Amniotic stem cell (primary cell): ENCODE measurements around the gene RPS6KL1.
"Not testable (repeated sequence)": the region's sequence is repeated elsewhere in the genome, so short reads cannot be mapped to it uniquely, and the experiment has no call there.

Experiments used
- DNase-seq: peaks from one replicate; lab custom pipeline; 2025; lab: John Stamatoyannopoulos, UW

RPS6KL1 gene

DNA sequence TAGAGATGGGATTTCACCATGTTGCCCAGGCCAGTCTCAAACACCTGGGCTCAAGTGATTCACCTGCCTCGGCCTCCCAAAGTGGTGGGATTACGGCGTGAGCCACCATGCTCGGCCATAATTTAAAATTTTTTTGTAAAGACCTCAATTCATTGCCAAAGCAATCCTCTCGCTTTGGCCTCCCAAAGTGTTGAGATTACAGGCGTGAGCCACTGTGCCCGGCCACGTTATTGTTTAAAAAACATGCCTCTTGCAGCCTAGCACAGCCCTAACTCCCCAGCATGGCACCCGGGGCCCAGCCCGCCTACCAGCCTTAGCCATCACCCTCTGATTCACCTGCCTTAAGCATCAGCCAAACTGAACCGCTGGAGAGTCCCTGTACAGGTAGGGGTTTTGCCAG, 13.1 kb upstream of the RPS6KL1 start:
- DNase-seq = no peak

DNA sequence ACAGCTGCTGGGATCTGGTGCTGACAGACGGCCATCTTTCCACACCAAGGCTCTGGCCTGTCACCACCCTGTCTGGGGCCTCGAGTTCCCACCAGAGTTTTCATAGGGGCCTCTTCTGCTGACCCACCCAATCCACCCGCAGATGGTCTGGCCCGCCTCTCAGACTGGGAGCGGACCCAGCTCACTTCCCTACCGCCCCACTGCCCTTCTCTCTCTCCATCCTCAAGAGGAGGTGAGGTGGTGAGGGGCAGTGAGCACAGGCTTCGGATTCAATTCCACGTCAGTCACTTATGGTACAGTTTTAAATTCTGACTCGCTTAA, 12.3 kb upstream of the RPS6KL1 start:
- DNase-seq = no peak

DNA sequence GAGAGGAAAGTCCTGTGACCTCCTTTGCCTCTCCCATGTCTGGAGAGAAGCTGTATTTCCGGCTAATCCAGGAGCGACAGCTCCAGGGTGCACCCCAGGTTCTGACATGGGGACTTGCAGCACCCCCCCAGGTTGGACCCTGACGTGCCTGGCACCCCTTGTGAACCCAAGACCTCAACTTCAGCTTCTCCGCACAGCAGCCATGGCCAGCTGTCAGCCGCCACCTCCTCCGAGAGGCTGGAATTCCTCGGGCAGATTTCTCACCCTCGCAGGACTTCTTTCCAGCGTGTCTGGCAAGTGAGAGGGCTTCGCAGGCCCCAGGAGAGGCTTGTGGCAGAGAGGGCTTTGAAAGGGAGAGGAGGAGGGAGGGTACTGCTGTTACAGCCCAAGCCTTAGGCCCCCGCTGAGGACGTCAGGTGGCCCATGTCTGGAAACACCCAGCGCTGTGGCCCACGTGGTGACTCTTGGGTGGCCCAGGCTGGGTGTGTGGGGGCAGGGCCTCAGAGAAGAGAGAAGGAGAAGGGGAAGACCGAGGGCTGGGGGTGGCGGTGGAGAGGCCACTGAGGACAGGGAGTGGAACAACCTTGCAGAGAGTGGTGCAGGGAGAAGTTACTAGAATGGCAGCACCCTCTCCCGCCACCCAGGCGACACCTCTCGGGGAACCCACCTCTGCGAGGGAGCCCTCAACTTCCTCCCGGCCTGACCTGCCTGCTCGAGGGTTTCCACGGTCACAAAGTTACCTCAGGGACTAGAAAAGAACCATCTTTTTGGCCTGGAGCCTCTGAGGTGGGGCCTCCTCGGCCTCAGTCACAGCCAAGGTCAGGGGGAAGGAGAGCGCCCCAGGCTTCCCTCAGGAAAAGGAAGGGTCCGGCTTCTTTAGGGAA, 11.7 kb upstream of the RPS6KL1 start:
- no peak for DNase-seq

DNA sequence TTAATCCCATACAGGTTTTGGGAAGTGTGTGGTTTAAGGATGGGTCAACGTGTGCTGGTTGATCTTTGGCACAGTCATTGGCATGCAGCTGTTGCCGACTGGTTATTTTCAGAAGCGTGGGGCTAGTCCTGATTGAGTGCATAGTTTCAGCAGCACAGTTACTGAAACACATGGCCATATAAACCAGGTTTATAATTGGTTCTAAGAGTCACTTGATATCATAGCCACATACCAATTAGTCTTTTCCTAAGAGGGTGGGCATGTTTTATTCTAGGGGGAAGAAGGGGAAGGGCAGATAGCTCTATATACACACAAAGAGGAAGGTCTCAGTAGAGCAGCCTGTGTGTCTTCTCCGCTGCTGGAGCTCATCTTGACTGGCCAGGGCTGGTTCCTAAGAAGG, 11.0 kb upstream of the RPS6KL1 start:
- DNase-seq = no peak

GRCh38 chr14:74932936-74933335, 9.9 kb upstream of the RPS6KL1 start:
- not testable (repeated sequence) for DNase-seq

DNA sequence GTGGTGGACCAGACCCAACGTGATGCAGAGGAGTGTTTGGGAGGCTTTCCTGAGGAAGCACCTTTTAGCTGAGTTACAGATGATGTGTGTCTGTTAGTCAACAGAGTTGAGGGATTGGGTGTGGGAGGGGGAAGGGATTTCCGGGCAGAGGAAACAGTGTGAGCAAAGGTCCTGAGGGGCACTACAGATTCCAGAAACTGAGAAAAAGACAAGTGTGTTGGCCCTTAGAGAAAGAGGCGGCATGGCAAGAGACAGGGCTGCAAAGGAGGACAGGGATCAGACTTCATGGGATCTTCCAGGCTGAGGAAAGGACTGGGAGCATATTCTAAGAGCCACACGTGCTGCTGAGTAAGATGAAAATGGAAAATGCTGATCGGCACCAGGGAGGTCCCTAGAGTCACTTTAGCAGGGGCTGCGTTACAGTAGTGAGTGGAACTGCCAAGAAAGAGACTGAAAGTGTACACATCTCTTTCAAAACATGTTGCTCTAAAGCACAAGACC, 9.4 kb upstream of the RPS6KL1 start:
- DNase-seq = no peak

GRCh38 chr14:74931744-74932143, 8.7 kb upstream of the RPS6KL1 start:
- not testable (repeated sequence) for DNase-seq

GRCh38 chr14:74929242-74929641, 6.2 kb upstream of the RPS6KL1 start:
- no peak for DNase-seq

- no peak for DNase-seq
These were observed 4.2 kb upstream of the RPS6KL1 start for GRCh38 chr14:74927225-74927624.

DNA sequence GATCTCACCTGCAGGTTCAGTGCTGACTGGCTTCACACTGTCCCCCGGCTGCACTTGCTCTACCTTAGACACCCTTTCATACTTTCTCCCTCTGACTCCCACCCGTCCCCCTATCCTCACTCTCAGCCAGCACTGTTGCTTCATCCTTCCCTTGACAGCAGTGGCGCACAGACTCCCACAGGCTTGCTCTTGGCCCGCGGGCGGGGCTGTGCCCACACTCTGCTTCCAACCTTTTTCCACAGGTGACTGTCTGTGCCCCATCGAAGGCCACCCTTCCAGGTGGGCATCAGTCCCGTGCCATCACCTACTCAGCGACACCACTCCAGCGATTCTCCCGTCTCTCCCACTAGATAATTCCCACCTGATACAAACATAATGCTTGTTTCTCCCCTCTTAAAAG, 1.0 kb upstream of the RPS6KL1 start:
- DNase-seq = no peak

- no peak for DNase-seq
These were observed 891 bp downstream of the RPS6KL1 start for GRCh38 chr14:74921987-74922751.

DNA sequence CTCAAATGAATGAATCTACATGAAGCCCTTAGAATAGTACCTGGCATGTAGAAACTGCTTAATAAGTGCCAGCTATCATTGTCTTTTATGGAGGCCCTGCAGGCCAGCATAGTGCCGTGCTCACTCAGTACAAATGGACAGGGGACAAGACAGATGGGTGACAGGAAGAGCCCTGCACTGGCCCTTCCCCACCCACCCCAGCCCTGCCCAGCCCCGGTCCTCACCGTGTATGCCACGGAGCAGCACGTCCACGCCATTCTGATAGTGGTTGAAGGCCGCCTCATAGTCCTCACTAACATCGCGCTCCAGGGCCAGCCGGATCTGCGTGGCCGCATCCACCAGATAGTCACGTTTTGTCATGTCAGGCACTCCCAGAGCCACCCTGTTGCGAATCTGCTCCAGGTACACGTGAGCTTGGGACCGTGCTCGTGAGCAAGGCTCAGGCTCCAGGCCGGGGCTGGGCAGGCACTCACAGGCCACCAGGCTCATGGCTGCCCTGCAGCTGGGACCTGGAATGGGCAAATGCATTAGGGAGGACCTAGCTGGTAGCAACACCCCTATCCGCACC, 1.9 kb downstream of the RPS6KL1 start:
- DNase-seq = no peak

- no peak for DNase-seq
These were observed 2.8 kb downstream of the RPS6KL1 start for GRCh38 chr14:74920281-74920680.

DNA sequence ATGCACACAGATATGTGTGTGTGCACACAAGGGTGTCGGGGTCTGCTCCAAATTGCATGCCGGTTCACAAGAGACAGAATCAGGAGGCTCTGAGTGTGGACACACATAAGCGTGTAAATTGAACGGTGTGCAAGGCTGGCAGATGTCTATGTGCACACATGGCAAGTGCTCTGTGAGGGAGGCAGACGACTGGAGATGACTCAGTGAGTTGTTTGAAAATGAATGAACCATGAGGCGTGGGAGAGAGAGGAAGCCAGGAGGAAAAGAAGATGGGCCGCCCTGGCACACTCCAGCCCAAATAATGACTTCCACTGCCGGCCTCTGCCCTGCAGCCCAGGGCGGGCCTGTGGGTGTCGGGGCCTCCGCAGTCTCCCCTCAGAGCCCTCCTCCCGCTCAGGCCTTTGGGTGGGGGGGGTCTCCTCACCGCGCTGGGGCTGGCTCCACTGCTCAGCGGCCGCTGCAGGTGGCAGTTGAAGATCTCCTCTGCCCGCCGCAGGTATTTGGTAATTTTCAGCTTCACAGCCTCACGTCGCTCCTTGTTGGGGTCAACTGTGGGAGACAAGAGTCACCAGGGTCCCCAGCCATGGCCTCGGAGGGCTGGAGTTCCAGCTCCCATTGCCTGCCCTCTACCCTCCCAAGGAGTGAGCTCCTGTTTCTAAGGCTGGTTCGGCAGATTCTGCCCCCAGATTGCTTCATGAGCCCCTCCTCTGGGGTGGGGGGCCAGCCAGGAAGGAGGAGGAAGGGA, 3.5 kb downstream of the RPS6KL1 start:
- no peak for DNase-seq

- no peak for DNase-seq
These were observed 4.7 kb downstream of the RPS6KL1 start for GRCh38 chr14:74918380-74918779.

DNA sequence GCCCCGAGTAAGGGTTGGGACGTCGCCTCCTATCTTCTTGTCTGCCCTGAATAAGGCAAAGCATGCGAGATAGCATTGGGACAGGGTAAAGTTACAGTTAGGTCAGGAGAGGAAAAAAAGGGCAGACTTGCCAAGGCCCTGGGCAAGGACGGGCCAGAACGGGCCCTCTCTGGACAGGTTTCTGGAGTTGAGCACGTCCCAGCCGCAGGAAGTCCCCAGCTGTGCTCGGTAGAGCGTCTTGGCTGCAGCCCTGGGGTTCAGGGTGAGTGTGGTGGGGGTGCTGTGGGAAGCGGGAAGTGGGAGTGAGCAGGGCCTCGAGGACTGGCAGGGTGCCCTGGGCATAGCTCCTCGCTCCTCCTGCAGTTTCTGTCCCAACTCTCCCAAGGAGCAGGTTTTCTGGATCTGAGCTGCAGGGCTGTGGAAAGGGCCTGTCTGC, 5.4 kb downstream of the RPS6KL1 start:
- DNase-seq = no peak

- no peak for DNase-seq
These were observed 5.9 kb downstream of the RPS6KL1 start for GRCh38 chr14:74917178-74917543.

GRCh38 chr14:74915826-74916225, 7.2 kb downstream of the RPS6KL1 start:
- no peak for DNase-seq

GRCh38 chr14:74915426-74915825, 7.6 kb downstream of the RPS6KL1 start:
- no peak for DNase-seq

- DNase-seq = peak; percentile 39
These were observed 9.0 kb downstream of the RPS6KL1 start for GRCh38 chr14:74913986-74914573.

DNA sequence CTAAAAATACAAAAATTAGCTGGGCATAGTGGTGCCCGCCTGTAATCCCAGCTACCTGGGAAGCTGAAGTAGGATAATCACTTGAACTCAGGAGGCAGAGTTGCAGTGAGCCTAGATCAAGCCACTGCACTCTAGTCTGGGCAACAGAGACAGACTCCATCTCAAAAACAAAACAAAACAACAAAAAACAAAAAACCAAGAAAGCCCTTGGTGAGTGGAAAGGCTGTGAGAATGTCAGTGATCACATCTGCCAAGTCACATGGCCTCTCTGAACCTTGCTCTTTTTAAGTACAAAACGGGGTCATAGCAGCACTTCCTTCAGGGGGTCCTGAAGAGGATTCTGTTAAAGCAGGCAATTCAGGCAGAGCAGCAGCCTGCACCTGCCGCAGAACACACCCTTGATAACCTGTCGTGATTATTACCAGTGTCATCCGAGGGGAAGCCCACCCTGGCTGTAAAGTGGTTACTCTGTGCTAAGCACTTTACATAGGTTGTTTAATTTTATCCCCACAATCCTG, 9.6 kb downstream of the RPS6KL1 start:
- DNase-seq = no peak

GRCh38 chr14:74912801-74913200, 10.3 kb downstream of the RPS6KL1 start:
- DNase-seq = no peak
